Left ventricle myocardium inferior (tissue), 1 donor: ENCODE results near the gene SMYD3. TPM values are rescaled to one million over a fixed set of nuclear protein-coding genes. Genes with fewer than 3 reads are reported as not detected.

ENCODE experiments used
- DNase-seq: peaks from one replicate; pipeline ENCODE4 v3.0.0-alpha.2; 2020
- H3K27ac ChIP-seq: fragments of 200-600 bp; replicated peaks from 2 replicates; pipeline ENCODE4 v1.8.0; 2021
- H3K27me3 ChIP-seq: fragments of 200-600 bp; 2 replicates; pipeline ENCODE4 v1.8.0; 2021; ENCODE audit warnings: low read depth
- H3K36me3 ChIP-seq: fragments of 200-600 bp; 2 replicates; pipeline ENCODE4 v1.8.0; 2021
- H3K4me1 ChIP-seq: fragments of 200-600 bp; 2 replicates; pipeline ENCODE4 v1.8.0; 2021
- H3K4me3 ChIP-seq: fragments of 200-600 bp; 2 replicates; pipeline ENCODE4 v1.8.0; 2021; ENCODE audit warnings: mild to moderate bottlenecking, moderate library complexity
- H3K9me3 ChIP-seq: fragments of 200-600 bp; replicated peaks from 2 replicates; pipeline ENCODE4 v1.8.0; 2021
- CTCF ChIP-seq: fragments of 200-600 bp; IDR thresholded peaks from 2 replicates; pipeline ENCODE4 v1.8.0; 2021; ENCODE audit warnings: antibody characterized with exemption, mild to moderate bottlenecking, borderline replicate concordance
- intact Hi-C: fragments of 100-400 bp; cut with micrococcal nuclease; formaldehyde crosslinking; loops from one replicate; pipeline ENCODE4 v1.11.0; 2022
- total RNA-seq: library from RNA; stranded (reverse); fragmentation: NEBNext Ultra II Directional; extraction: Animal tissue kit (Norgen Biotek cat#: 25700); gene quantifications from one replicate; pipeline ENCODE4 v1.2.1, GENCODE V29; 2021
- donor health status: DM: no; HTN: yes; CAD: no; lungs with severe emphysema.

Gene SMYD3
- total RNA-seq, 1 donor from 2014 or later, result 9.9 TPM

GRCh38 chr1:246157516-246157915 is 349.6 kb downstream of the SMYD3 start:
- H3K4me1 ChIP-seq, result peaks cover 14% of the 10 kb centered on the region
- no peak for TF ChIP-seq CTCF
- intact Hi-C loops, result no loop called here

GRCh38 chr1:246156847-246157246 is 350.2 kb downstream of the SMYD3 start:
- Histone ChIP-seq H3K9me3 (no peaks in the 10 kb centered on the region), H3K27me3 (no peaks in the 10 kb centered on the region), H3K27ac (no peak overlapping the region), H3K4me3 (no peak overlapping the region), H3K36me3 (no peaks in the 10 kb centered on the region), H3K4me1 (peaks cover 9% of the 10 kb centered on the region)
- TF ChIP-seq CTCF, result no peak
- intact Hi-C loops, result no loop called here
- DNase-seq, result no peak

More at GRCh38 chr1:246157516-246157915, 349.6 kb downstream of the SMYD3 start:
- no peaks in the 10 kb centered on the region for H3K9me3 ChIP-seq
- DNase-seq, result no peak
- no peak overlapping the region for H3K4me3 ChIP-seq
- H3K27me3 ChIP-seq, result no peaks in the 10 kb centered on the region
- no peak overlapping the region for H3K27ac ChIP-seq
- H3K36me3 ChIP-seq, result no peaks in the 10 kb centered on the region

- Histone ChIP-seq H3K9me3 (no peaks in the 10 kb centered on the region), H3K27ac (no peak overlapping the region), H3K4me1 (peaks cover 4% of the 10 kb centered on the region), H3K36me3 (no peaks in the 10 kb centered on the region), H3K27me3 (no peaks in the 10 kb centered on the region), H3K4me3 (no peak overlapping the region)
- DNase-seq, result no peak
- no peak for TF ChIP-seq CTCF
- intact Hi-C loops, result no loop called here
Measured at GRCh38 chr1:246155923-246156322, 351.2 kb downstream of the SMYD3 start.

GRCh38 chr1:246153796-246154212 is 353.3 kb downstream of the SMYD3 start:
- H3K4me1 ChIP-seq, result peaks cover 4% of the 10 kb centered on the region
- TF ChIP-seq CTCF, result no peak
- intact Hi-C loops, result no loop called here

GRCh38 chr1:246152986-246153431 is 354.1 kb downstream of the SMYD3 start:
- Histone ChIP-seq H3K36me3 (no peaks in the 10 kb centered on the region), H3K27me3 (no peaks in the 10 kb centered on the region), H3K4me1 (peaks cover 4% of the 10 kb centered on the region), H3K27ac (no peak overlapping the region), H3K9me3 (peaks cover 8% of the 10 kb centered on the region), H3K4me3 (no peak overlapping the region)
- TF ChIP-seq CTCF, result no peak
- intact Hi-C loops, result no loop called here
- DNase-seq, result no peak

More at GRCh38 chr1:246153796-246154212, 353.3 kb downstream of the SMYD3 start:
- peaks cover under 1% of the 10 kb centered on the region for H3K9me3 ChIP-seq
- H3K27ac ChIP-seq, result no peak overlapping the region
- no peaks in the 10 kb centered on the region for H3K36me3 ChIP-seq
- no peak overlapping the region for H3K4me3 ChIP-seq
- H3K27me3 ChIP-seq, result no peaks in the 10 kb centered on the region
- DNase-seq, result no peak
